ACHN (cell line): ENCODE data around the gene TNFRSF12A.

Experiments
- DNase-seq: peaks from one replicate; pipeline ENCODE4 v3.0.0-alpha.2; 2015
- in situ Hi-C: cut with HindIII; loops from 2 replicates; pipeline ENCODE4 v1.10.0; 2017; ENCODE audit warnings: low sequenced_read_pairs, low pct_ligation_motif_present, low pct_unique_long_range_greater_than_20kb

Gene TNFRSF12A

DNA sequence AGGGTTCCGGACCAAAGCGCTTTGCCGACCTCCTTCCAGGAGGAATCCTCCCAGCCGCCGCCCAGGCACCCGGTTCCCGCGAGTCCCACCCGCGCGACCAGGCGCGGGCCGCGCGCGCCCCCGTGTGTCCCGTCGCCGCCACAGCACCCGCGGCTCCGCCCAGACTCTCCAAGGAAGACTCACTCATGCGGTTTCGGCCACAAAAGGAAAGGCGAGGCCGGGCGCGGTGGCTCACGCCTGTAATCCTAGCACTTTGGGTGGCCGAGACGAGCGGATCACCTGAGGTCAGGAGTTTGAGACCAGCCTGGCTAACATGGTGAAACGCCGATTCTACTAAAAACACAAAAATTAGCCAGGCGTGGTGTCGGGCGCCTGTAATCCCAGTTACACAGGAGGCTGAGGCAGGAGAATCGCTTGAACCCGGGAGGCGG is 36.4 kb upstream of the TNFRSF12A start:
- in situ Hi-C loops: no loop called here
- peak; percentile 90 for DNase-seq

DNA sequence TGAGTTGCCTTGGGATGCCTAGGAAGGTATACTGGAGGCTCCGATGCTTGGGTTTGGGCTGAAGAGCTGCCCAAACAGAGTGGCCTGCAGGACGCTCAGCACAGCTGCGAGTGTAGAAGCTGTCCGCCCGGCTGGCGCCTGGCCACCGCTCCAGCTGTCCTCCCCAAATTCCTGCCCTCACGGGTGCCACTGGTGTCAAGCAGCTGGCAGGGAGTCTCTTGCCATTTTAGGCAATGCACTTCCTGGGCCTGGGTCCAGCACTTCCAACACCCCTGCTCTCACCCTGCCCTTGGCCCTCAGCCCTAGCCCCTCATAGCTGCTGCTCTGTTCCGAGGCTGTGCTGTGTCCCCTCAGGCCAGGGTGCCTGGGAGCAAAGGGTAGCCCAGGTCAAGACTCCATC is 34.7 kb upstream of the TNFRSF12A start:
- no peak for DNase-seq
- in situ Hi-C loops: no loop called here

DNA sequence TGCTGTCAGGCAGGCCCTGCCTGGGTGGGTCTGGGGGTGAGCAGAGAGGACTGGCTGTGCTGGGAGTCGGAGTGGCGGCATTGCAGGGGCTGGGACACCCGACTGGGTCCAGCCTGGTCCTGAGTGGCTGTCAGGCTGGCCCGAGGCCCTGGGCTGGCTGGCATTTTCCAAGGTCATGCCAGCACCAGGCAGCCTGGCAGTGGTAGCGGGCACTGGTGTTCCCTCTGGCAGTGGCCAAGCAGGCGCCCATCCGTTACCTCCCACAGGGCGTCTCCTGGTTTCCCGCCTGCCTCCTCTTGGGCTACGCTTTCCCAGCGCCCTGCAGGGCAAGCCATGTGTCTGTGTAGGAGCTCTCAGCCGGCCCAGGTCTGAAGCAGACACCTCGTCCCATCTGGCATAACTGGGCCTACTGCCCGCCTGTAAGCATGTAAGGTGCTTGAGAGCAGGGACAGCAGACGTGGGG is 34.2 kb upstream of the TNFRSF12A start:
- no peak for DNase-seq
- in situ Hi-C loops: no loop called here

DNA sequence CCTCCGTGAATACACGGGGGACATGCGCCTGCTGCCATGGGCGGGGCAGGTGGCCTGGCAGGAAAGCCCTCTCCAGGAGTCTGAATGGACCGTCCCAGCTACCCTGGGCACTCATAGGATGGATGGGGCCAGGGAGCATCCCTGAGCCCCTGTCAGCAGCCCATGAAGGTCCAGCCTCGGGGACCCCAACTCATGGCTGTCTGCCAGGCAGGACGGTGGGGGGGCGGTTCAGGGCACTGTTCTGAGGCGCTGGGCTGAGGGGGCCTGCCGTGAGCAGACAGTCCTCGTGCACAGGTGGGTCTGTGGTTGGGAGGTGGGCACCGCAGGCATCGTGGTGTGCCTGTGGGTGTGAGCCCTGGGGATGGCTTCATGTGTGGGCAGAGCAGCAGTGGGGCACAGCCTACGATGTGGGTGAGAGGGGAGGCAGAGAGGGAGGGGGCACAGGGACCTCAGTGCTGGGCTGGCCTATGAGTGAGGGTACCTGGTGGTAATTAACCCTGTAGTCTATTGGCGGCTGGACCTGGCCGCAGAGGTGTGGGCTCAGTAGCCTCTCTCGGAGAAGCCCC is 33.5 kb upstream of the TNFRSF12A start:
- in situ Hi-C loops: no loop called here
- no peak for DNase-seq

DNA sequence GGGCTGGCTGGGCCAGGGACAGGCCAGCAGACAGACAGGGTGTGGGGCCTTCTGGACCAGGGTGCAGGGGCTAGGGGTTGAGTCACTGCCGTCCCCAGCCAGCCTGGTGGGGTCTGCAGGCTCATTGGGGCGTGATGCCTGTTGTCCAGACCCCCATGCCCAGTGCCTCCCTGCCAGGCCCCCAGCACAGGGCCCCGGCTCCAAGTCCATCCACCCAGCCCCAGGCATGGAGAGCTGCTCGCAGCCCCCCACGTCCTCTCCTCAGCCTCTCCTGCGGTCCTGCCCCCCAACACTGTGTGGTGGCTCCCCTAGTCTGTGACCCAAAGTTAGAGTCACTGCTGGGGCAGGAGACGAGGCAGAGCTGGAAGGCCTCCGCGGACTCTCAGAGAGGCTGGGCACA is 32.9 kb upstream of the TNFRSF12A start:
- DNase-seq: no peak
- in situ Hi-C loops: no loop called here

DNA sequence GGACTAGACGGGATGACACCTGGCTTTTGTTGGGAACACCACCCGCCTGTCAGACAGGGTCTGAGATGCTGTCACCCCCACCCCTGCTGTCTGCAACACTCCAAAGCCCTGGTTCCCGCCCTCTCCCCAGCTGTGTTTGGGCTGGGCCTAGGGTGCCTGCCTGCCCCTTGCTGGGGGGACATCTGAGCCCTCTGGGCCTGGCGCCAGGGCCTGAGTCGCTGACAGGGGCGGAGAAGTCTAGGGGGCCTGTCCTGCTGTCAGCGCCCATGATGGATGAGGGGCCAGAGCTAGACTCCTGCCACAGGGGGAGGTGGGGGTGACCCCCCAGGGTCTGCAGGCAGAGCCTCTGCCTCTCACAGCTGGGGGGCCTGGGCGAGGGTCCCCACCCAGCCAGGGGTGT is 32.3 kb upstream of the TNFRSF12A start:
- no peak for DNase-seq
- in situ Hi-C loops: no loop called here

DNA sequence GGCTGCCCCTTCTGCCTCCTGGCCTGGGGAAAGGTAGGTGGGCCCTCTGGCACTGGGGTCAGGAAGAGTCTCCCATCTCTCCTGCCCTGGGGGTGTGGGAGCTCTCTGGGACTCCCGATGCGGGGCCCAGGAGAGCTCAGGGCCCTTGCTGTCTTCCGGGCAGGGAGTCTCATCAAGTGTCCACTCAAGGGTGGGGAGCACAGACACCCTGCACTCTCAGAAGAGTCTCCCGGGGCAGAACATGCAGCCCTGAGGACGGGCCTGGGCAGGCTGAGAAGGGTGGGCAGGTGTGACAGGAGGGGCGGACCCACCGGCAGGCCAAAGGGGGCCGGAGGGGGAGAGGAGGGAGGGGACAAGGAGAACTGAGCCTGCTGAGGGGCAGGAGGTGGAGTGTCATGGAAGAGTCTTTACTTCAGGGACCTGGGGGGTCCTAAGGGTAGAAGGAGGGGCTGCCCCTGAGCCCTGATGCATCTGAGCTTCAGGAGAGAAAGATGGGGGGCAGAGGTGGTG is 31.5 kb upstream of the TNFRSF12A start:
- in situ Hi-C loops: no loop called here
- no peak for DNase-seq

DNA sequence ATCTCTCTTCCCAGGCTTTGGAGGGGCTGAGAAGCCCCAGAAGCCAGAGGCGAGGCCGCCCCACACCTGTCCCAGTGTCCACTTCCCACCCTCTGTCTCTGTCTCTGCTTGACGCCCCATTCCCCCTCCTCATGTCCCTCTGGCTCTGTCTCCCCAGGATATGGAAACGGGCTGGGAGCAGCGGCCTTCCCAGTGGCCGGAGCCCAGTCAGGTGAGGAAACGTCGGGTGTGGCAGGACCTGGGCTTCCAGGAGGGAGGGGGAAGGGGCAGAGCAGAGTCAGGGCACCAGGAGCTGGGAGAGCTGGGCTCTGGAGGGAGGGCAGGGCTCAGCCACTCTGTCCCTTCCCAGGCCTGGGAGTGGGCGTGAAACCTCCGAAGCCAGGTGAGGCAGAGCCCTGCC is 29.3 kb upstream of the TNFRSF12A start:
- no peak for DNase-seq
- in situ Hi-C loops: no loop called here

DNA sequence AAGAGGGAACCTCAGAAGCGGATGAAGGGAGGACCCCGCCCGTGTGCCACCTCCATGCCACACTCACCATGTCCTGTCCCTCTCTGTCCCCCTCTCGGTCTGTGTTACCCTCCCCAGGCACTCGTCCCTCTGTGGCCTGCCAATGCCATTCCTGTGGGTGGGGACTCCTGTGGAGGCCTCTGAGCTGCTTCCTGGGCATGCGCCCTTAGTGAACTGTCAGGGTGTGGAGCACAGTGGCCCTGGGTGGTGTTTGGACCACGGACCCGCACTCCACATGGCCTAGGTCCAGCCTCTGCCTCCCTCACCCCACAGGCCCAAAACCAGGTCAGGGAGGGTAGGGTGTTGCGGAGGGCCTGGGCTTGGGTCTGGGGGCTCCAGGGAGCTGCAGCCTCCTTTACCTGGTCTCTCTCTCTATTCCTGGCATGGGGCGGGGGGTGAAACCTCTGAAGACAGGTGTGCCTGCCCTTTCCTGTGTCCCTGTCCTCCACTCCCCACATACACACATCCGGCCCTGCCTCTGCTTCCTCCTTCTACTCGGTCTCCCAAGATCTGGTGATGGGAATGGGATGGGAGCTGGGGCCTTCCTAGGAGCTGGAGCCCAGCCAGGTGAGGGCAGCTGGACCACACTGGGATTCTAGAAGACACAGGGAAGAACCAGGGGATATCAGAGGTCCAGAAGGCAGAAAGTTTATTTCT is 28.5 kb upstream of the TNFRSF12A start:
- in situ Hi-C loops: no loop called here
- DNase-seq: no peak

DNA sequence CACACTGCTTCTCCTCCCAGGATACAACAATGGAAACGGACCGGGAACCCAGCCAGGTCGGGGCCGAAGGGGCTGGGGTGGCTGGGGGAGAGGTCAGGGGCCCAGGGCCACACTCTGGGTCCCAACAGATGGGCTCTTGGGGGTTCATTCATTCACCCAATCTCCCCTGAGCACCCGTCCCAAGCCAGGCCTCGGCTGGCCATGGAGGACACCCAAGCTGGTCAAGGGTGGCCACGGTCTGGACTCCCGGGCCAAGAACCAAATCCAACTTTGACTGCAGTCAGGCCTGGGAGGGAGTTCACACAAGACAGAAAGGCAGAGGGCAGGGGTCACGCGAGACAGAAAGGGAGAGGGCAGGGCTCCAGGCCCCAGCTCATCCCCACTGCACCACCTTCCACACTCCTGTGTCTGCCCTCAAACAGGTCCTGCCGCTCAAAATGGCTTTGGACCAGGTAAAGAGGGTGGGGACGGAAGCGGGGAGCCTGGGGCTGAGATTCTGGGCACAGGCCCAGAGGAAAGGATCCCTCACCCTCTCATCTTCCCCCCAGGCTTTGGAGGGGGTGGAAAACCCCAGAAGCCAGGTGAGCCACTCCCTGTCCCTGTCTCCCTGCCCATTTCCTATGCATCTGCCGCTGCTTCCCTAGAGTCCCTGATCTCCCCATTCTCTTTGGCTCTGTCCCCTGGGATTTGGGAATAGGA is 27.6 kb upstream of the TNFRSF12A start:
- in situ Hi-C loops: no loop called here
- no peak for DNase-seq

DNA sequence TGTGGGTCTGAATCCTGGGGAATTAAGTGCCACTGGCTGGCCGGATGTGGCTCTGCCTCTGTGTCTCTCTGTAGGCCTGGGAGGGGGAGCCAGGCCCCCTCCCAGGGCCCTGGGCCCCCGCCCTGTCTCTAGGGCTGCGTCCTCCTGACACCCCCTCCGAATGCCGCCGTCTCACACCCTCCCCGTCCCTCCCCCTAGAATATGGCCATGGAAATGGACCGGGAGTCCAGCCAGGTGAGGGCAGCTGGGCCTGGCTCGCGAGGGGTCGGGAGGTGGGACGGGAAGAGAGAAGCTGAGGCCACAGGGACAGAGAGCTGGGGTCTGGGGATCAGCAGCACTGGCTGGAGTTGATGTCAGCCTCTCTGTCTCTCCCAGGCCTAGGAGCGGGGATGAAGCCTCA is 23.9 kb upstream of the TNFRSF12A start:
- no peak for DNase-seq
- in situ Hi-C loops: no loop called here

DNA sequence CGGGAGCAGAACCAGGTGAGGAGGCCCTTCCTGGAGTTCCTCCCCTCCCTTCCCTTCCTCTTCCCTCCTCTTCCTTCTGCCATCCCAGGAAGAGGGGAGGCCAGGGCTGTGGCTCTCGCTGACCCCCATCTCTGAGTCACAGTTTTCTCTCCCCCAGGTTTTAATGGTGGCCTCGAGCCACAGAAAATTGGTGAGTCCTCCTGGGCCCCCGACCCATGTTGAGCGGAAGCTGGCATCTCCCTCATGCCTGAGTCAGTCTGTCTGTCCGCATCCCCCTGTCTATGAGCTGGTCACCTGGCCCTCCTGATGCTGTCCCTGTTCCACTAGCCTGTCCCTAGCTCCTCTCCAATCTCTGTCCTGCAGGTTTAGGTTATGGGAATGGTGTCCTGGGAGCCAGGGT is 20.2 kb upstream of the TNFRSF12A start:
- in situ Hi-C loops: no loop called here
- DNase-seq: no peak

DNA sequence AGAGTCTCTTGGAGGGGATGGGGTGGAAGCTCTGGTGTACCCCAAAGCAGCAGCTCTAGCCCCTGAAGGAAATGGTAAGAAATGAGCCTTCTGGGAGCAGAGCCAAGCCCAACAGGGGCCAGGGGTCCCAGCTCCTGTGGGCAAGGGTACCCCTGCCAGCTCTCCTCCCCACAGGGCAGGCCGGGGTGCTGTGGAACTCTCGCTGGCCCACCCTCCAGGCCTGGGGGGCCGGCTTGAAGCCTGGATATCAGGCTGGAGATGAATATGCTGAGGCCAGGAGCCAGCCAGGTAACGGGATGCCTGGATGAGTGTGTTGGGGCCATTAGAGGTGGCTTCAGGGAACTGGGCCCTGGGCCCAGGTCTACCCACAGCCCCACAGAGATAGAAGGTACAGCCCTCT is 19.6 kb upstream of the TNFRSF12A start:
- no peak for DNase-seq
- in situ Hi-C loops: no loop called here

DNA sequence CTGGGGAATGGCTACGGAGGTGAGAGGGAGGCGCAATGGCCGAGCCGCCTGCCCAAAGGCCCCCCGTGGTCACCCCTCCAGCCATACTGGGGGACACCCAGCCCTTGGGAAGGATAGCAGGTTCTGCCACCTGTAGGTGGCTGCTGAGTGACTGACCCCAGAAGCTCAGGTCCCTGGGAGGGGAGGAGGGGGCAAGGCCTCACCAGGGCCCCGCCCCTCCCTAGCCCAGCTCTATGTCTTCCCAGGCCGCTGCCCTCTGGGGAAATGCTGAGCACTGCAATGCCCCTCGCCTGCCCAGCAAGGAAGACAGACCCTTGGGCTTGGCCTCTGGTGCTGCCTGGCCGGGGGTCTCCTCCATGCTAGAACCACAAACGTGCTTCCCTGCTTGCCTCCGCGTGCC is 18.9 kb upstream of the TNFRSF12A start:
- in situ Hi-C loops: no loop called here

DNA sequence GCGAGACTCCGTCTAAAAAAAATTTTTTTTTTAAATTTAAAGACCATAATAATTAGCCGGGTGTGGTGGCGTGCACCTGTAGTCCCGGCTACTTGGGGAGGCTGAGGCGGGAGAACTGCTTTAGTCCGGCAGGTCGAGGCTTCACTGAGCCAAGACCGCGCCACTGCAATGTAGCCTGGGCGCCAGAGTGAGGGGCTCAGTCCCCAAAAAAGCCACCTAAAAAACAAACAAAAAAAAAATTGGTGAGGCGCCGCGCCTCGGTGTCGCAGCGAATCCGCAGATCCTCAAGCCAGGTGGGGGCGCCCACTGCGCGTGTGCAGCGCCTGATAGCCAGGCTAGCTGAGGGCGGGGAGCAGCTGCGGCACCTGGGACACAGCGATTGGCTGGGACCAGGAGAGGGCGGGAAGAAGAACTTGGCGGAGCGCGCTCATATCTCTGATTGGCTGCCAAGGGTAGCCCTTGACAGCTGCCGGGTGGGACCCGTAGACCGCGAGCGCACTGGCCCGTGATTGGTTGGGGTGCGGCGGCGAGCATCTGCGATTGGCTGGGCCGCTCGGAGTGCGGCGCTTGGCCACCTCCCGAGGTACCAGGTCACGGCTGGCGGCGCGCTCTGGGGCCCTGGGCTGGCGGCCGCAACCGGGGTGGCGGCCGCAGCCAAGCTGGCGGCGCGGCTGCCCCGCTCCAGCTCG is 16.4 kb upstream of the TNFRSF12A start:
- in situ Hi-C loops: no loop called here

More for the DNA sequence above, 18.9 kb upstream of the TNFRSF12A start:
- DNase-seq: no peak

DNA sequence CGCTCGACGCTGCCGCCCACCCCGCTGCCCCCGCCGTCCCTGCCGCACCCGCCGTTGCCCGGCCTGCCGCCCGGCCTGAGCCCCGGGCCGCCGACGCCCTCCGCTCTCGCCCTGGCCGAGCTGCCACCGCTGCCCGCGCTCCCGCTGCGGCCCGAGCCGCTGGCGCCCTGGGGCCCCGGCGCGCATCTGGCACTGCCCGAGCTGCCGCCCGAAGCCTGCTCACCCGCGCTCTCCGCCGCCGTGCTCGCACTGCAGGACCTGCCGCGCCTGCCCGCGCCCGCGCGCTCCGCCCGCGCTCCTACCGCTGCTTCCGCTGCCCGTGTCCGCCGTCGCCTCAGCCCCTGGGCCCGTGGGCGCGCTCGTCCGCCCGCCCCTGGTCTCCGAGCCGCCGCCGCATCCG is 15.8 kb upstream of the TNFRSF12A start:
- in situ Hi-C loops: no loop called here
- DNase-seq: peak; percentile 40

More for the DNA sequence above, 16.4 kb upstream of the TNFRSF12A start:
- peak; percentile 100 for DNase-seq

DNA sequence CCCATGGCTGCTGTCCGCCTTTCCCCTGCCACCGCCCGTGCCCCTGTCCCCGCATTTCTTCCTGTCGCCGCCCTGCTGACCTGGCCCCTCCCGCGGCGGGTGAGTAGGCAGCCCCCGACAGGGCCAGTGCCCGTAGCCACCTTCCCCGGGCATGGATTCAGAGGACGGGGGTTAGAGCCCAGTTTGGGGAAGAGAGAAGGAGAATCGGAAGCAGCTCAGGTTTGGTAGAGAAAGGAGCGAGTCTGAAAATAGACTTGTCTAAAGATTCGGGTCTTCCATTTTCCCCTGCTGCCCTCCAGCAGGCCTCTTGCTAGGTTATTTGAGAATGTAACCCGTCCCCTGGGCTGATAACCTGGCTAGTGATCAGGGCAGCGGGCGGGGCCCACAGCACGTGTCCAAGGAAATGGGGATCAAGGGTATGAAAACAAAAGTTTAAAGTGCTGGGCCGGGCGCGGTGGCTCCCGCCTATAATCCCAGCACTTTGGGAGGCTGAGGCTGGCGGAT is 15.3 kb upstream of the TNFRSF12A start:
- in situ Hi-C loops: no loop called here
- DNase-seq: peak; percentile 50

DNA sequence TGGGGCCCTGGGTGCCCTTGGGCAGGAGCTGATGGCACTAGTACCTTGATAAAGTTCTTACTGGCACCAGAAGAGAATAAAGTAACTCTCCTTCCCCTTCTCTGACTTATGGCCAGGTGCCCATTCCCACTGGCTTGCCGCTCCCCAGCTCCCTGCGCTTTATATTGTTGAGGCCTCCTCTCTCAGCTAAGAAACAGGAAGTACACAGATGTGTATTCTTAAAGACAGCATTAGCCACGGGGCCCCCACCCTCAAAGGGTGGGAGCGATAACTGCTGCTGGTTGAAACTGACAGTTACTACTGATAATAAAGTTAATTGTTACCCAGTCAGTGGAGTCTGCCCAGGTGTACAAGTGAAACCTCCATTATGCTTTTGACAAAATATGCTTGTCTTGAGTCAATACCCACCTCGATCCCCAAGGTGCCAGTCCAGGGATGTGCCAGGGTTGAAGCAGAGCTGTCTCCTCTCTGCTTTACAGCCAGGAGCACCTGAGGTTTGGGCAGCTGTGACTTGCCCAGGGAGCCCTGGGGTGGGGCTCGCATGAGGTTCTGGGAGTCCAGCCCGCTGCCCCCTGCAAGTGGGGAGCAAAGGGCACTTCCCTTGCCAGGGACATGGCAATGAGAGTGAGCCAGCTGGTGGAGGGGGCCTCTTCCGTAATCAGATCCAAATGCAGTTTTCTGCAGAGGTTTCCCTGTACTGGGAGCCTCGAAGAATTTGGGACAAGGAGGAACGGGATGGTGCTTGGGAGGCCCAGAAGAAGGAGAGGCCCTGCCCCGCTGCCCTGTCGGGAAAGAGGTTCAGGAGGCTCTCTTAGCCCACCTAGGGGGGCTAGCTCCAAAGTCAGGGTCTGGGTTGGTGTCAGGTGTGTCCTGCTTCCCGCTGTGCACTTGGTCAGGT is 12.9 kb upstream of the TNFRSF12A start:
- no peak for DNase-seq

More for the DNA sequence above, 12.9 kb upstream of the TNFRSF12A start:
- in situ Hi-C loops: no loop called here
